Hindlimb muscle (tissue), 1 donor: ENCODE data around the gene GATA3. TPM values are rescaled to one million over a fixed set of nuclear protein-coding genes. Genes with fewer than 3 reads are reported as not detected.

Experiments
- DNase-seq: peaks from one replicate; pipeline ENCODE4 v3.0.0-alpha.2; 2013
- polyA plus RNA-seq: library from polyadenylated mRNA; unstranded; fragments of 120-200 nt; gene quantifications from one replicate; pipeline ENCODE4 v1.2.1, GENCODE V29; 2013; ENCODE audit not compliant: insufficient read length

The GATA3 gene
- polyA plus RNA-seq, 1 donor: 1.0 TPM

DNA sequence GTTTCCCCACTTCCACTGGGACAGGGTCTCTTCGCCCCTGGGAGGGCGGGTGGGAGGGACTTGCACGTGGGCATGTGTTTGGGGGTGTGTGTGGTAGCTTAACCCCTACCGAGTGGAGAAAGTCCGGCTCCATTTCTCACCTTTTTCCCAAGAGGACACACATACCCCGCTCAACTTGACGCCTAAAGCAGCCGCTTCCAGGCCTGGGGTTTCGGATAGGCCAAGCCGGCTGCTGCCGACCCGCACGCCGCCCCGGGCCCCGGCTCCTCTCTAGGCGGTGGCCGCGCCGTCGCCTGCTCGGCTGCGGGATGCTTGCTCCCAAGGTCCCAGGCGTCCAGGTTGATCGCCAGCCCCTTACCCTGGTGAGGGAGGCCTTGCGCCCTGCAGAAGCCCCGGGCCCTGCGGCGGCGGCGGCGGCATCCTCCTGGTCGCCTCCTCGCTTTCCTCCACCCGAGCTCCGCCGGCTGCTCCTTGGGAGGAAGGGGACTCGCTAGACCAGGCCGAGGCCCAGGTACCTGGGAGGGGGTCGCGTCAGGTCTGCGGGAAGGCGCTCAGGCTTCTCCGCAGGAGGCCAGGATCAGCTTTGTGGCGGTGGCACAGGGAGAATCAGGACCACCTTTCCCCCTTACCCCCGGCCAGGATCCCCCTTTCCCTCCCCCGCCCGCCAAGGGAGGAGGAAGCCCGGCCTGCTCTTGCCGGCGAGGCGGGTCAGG lies 3.2 kb upstream of the GATA3 start:
- DNase-seq: no peak

DNA sequence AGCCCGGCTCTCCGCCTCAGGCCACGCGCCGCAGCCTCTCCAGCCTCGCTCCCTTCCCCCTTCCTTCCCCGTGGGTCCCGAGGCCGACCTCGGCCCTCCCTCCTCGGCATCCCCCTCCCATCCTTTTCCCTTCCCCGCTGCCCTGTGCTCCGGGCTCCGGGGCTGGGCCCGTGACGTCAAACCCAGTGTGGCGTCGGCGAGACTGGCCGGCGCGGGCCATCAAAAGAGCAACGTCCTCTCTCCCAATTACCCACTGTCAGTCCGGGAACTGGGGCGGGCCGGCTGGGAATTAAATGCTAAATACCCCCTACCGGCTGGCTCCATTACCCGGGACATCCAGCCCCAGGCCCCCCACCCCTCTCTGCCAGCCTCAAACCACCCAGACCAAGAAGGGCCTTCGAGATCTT lies 2.6 kb upstream of the GATA3 start:
- no peak for DNase-seq

DNA sequence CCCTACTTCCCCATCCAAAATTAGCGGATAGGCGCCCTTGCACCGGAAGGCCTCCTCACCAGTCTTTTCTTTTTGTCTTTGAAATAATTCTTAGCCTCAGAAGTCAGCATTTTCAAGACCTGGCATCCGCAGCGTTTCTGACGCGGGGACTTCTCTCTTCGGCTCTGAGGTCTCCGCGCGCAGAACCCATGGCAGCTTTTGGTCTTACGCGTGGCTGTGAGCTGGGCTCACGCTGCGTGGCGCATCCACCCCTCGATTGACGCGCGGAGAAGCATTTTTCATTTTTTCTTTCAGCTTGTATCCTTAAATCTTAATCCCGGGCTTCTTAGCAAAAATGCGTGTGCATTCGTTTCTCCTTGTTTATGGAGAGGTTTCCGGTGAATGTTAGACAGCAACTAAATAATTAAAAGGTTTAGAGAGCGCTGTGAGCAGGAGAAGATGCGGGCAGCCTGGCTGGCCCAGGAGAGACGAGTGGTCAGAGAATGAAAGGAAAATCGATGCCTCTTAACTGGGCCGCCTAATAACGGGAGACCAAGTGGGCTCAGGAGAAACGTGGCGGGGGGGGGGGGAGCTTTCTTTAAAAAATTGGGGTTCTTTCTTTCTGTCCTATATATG lies 2.0 kb upstream of the GATA3 start:
- DNase-seq: no peak

DNA sequence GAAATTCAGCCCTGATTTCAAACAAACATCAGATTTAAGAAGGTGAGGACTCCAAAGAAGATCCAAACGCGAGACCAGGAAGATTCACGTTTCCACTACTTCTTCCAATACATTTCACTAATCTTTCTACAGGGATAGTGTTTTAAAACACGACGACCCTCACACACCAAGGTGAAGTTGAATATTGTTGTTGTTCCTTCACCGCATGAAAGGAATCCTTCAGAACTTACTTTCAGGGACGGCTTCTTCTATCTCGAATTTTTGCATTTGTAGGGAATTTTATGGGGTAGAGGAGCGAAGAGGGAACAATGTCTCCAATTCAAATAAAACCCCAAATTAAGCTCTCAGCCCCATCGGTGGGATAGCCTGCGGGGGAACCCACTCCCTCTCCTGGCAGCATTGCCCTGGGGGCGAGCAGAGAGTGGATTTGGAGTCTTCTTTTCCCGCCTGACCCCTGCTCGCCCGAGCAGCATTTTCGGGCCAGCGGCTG lies 1.5 kb upstream of the GATA3 start:
- DNase-seq: no peak

DNA sequence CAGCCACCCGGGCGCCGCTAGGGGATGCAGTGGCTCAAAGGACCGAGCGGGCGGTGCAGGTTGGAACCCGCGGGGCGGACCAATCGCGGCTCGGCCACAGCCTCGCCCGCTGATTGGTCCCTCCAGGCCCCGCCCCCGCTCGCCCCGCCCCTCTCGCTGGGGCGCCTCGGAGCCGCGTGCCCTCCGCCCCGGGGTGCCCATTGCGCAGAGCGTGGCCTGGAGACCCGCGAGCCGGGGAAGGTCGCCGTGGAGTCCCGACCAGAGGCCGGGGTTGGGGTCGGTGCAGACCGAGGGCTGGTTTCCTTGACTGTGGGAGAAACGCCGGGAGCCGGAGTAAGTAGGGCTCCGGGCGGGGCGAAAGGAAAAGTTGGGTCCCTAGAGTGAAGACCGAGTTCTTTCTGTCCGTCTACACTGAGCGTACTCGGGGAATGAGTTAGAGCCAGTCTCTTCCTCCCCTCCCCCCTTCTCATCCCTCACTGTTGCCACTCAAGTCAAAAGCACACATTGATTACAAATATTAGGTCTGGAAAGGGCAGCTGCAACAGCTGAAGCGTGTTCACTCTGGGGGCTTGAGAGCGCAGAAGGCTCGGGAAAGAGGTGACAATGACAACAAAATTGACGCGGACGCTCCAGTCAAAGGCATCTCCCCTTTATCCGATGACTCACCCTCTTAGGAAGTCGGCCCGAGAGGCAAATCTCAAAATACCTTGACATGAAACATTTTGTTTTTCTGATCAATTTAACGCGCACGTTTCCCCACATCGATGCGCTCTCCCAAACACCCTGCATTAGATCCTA lies 843 bp upstream of the GATA3 start:
- DNase-seq: peak; percentile 71

DNA sequence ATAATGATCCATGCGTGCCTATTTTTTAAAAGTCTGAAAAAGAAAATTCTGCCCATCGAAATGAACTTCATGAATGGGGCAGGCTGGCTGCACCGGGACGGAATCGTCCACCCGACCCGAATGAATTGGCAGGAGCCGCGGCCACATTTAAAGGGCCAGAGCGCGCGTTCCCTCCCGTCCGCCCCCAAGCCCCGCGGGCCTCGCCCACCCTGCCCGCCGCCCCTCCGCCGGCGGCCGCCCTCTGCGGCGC lies 319 bp upstream of the GATA3 start:
- no peak for DNase-seq

- DNase-seq: no peak
Measured at GRCh38 chr10:8055420-8056349, 1.2 kb downstream of the GATA3 start.

DNA sequence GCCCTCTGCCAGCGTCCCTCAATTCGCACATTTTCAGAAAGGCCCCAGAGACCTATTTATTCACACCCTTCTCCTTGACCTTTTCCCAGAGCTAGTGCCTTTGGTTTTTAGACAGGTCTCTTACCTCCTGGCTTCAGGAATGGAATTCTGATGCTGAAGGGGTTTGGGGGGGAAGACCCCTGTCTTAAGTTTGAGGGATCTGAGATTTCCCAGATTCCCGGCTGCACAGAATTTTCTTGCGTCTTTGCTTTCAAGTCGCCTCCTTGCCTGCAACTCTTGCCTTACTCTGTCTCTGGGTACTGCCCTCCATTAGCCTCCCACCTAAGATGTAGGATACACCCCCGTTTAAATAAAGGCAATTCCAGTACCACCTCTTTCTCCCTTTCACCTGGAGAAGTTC lies 1.9 kb downstream of the GATA3 start:
- no peak for DNase-seq

GRCh38 chr10:8056871-8057331 lies 2.4 kb downstream of the GATA3 start:
- no peak for DNase-seq

DNA sequence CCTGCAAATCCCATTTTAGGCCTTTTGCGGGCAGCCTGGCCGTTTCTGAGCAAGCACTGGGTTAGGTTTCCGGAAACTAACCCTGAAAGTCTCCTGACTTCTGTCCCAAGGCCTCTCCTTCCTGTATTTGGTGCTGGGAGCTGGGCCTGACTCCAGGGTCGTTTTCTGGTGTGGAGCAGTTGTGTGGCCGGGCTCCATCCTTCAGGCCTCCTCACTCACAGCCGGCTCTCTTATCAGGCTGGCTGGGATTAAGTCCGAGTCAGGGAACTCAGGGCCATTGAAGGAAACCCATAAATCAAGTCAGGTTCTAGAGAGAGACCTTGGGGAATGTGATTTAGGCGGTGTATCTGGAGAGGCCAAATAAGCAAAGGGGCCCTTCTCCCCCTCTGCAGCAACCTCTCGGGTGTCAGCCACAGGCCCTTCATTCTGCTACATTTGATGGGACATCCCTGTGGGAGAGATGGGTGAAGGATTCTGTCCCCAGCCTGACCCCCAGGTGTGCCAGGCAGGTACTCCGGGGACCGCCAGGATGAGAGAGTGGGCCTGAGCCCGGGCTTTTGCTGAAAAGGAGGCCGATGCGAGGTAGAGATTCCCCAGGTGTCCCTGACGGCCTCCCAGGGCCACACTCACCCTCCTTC lies 3.3 kb downstream of the GATA3 start:
- DNase-seq: no peak

DNA sequence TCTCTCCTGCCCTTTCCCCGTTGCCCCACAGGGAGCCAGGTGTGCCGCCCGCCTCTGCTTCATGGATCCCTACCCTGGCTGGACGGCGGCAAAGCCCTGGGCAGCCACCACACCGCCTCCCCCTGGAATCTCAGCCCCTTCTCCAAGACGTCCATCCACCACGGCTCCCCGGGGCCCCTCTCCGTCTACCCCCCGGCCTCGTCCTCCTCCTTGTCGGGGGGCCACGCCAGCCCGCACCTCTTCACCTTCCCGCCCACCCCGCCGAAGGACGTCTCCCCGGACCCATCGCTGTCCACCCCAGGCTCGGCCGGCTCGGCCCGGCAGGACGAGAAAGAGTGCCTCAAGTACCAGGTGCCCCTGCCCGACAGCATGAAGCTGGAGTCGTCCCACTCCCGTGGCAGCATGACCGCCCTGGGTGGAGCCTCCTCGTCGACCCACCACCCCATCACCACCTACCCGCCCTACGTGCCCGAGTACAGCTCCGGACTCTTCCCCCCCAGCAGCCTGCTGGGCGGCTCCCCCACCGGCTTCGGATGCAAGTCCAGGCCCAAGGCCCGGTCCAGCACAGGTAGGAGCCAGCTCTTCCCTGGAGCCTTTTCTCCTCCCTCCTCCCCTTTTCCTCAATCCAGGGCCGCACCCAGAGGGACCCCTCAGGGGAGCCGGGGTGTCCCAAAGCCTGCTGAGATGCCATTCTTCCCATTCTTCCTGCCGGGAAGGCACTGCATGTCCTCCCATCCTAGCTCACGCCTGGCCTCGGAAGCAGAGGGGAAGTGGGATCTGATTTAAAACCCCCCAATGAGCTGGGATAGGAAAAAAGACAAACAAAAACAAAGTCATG lies 4.0 kb downstream of the GATA3 start:
- DNase-seq: no peak

- DNase-seq: no peak
Measured at GRCh38 chr10:8059191-8059936, 4.9 kb downstream of the GATA3 start.

DNA sequence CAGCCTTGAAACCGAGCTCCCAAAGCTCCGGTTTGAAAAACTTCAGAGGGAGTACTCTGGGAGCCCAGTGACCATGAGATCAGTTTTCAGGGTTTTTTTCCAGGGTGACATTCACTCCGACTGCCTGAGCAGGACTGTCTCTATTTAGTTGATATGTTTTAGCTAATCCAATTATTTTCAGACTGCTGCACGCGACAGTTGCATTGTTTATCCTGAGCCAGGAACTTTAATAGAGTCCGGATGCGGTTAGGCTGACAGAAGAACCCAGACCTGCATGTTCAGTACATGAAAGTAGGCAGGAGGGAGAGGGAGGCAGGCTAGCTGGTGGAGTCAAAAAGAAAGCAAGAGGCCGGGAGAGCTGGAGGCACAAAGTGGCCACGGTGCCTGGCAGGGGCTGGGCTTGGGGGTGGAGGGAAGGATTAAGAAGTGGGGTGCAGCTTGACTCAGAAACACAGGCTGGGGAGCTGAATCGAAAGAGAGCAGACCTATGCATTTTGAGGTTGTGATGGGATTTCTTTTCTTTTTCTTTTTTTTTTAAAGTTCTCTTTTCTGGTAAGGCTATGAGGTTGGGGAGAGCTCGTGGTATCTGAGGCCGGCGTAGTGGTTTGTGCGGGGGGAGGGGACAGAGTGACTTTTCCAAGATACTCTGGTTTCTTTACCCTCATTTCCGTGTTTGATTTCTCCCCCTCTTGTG lies 5.7 kb downstream of the GATA3 start:
- no peak for DNase-seq

DNA sequence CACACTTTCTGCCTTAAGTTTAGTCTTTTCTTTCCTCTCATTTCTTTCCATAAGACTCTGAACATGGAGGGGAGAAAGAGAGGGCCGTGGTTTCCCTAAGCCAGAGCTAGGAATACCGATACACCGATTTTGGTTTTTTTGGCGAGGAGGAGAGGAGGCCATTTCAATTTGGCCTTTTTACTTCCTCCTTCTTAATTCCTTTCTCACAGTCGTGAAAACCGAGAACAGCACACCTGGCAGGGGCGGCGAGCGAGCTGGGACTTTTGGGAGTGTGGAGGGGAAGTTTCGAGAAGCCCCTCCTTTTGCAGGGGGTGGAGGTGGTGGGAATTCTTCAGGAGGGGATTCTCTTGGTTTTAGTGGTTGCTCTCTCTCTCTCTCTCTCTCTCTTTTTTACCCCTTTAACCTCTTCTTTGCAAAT lies 6.2 kb downstream of the GATA3 start:
- no peak for DNase-seq

- DNase-seq: no peak
Measured at GRCh38 chr10:8061274-8062211, 7.1 kb downstream of the GATA3 start.

GRCh38 chr10:8063128-8063908 lies 8.8 kb downstream of the GATA3 start:
- DNase-seq: no peak

GRCh38 chr10:8063935-8064334 lies 9.4 kb downstream of the GATA3 start:
- DNase-seq: no peak

GRCh38 chr10:8064436-8064835 lies 9.9 kb downstream of the GATA3 start:
- DNase-seq: no peak
